AG20443 (cell line): Measurements from ENCODE around the gene MARS2.
"Not testable (repeated sequence)": the region's sequence is repeated elsewhere in the genome, so short reads cannot be mapped to it uniquely, and the experiment has no call there.

Source experiments
- DNase-seq: peaks from one replicate; pipeline ENCODE4 v3.0.0; 2012; ENCODE audit warnings: low spot score, mixed read lengths

Gene MARS2

DNA sequence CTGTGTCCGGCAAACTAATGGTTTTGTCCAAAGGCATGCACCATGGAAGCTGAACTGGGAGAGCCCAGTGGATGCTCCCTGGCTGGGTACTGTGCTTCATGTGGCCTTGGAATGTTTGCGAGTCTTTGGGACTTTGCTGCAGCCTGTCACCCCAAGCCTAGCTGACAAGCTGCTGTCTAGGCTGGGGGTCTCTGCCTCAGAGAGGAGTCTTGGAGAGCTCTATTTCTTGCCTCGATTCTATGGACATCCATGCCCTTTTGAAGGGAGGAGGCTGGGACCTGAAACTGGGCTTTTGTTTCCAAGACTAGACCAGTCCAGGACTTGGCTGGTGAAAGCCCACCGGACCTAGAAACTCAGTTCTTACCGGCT, 1.7 kb downstream of the MARS2 start:
- DNase-seq, result no peak

DNA sequence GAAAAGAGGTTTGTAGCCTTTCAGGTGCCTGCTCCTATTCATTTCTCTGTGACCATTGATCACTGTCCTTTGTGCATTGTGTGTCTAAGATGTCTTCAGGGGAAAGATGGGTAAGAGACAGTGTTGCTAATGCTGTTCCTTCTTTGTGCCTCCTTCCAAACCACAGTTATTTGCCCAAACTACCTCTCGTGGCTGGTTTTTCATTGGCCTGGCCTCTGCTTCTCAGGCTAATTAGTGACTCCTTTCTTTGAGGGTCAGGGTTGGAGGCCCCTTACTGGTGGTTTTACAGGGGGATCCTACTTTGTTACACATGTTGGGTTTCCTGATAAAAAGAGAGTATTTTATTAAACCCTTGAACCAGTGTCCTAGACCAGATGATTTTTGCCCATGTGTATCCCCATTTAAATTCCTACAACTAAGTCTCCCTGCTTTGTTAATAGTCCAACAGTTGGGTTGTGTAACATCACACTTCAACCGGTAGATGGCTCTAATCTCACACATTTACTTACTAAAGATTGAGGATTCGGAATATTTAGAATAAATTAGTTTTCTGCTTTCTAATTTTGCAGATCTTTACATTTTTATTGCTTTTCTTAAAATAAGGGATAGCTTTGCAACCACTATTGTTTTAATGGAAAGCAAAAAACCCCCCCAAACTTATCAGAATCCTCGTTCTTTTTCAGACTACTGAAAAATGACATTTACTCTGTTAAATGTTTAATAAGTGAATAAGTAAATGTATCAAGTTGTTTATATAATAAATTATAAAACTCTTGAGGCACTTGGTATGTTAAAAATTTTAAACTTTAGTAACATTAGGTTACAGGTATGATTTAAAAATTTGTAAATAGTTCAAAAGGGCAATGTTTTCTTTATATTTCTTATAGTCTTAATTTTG, 2.4 kb downstream of the MARS2 start:
- peak; percentile 27 for DNase-seq

DNA sequence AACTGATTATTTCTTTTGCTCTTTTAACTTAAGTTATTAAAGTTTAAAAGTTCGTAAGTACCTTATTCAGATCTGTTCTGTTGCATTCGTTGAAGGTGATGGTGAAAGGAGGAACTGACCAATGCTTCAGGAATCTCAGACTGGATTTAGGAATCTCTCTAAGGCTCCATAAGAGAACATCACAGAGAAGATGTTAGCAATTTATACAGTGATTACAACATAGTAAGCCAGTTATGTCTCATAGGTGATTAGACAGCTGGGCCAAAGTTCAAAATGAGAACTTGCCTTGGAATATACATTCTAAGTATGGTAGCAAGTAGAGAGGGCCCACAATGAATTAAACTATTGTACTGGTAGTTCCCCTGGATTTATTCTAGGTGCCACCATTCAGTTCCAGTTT, 3.2 kb downstream of the MARS2 start:
- peak; percentile 39 for DNase-seq

DNA sequence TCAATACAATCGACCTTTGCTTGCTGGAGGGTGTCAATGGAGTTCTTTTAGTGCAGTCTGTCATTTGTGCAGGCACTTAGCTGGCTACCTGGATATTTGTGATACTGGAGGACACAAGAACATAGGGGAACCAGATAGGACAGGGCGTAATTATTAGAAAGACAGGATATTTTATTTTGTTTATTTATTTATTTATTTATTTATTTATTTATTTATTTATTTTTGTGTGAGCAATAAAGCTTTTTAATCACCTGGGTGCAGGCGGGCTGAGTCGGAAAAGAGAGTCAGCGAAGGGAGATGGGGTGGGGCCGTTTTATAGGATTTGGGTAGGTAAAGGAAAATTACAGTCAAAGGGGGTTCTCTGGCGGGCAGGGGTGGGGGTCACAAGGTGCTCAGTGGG, 4.0 kb downstream of the MARS2 start:
- not testable (repeated sequence) for DNase-seq

DNA sequence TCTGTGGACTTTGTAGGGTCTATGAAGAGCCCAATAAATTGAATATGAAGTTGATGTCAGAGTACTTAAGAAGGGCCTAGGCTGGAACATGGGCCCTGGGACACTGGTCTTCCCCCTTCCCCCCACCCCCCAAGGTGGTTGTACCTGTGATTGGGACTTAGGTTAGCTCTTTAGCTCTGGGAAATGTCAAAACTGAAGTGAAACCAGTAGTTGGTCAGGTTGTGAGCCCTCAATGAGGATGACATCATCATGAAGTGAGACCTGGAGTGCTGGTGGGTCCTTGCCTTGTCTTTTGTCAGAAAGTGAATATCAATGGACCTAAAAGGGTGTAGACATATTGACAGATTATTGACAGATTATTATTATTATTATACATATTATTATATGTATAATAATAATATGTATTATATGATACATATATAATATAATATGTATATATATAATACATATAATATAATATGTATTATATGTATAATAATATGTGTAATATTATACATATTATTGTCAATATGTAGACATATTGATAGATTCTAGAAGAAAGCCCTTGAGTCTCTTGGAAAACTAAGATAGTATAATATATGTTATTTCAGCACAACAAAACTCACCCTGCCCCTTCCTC, 5.4 kb downstream of the MARS2 start:
- no peak for DNase-seq

DNA sequence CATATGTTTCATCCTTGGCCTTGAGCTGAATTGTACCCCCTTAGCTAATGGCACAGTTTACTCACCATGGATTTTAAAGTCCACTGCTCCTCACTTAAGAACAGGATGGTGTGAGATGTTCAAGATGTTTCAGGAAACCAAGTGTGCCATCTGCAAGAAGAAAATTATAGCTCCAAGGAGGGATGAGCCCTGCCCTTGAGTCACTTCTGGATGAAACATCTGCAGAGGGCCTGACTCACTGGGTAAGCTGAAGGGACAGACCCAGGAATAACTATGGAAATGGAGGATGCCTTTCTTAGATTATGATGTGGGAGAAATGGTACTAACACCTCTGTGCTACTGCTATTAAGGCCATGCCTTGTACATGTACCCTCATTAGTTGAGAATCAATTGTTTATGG, 6.4 kb downstream of the MARS2 start:
- DNase-seq, result peak; percentile 37

DNA sequence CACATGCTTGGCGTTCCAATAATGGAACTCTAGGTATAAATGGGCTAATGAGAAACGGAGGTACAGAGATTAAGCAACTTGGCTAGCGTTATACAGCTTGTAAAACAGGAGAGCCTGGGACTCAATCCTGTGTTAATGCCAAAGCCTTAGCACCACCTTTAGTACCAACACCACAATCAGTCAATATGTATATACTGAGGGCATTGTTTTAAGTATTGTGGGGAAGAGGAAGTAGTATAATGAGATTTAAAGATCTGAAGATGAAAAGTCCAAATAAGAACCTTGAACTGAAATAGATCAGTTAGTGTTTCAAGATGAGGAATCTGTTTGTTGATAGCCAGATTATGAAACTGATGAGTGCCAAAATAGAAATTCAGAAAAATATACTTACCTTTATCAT, 8.1 kb downstream of the MARS2 start:
- no peak for DNase-seq

DNA sequence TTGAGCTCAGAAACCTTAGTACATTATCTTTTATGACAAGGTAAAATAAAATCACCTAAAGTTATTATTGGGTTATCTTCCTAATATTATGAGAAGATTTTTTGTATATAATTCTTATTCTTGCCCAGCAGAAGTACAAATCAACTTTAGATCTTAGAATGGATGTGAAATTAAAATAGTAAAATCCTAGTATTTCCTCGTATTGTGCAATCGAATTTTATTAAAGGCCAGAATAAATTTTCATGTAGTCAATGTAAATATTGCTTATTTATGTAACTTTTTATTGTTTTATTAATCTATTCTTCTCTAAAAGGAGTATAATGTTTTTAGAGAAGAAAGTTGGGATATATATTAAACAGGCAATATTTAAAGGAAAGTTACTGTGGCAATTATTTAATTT, 12.7 kb downstream of the MARS2 start:
- DNase-seq, result no peak

DNA sequence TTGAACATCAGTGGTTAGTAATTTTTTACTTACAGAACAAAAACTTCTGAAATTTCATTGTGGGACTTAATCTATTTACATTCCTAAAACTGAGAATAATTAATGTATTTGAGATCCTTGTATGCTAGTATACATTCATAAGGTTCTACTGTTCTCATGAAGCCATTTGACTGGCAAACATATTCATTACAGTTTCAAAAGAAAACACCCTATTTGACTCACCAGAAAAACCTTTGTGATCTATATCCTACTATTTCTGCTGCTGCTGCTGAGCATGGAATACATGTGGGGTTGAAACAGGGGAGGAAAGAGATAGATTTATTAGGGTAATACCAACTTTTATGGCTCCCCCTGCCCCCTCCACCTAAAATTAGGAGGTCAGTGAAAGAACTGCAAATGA, 21.8 kb downstream of the MARS2 start:
- DNase-seq, result no peak

DNA sequence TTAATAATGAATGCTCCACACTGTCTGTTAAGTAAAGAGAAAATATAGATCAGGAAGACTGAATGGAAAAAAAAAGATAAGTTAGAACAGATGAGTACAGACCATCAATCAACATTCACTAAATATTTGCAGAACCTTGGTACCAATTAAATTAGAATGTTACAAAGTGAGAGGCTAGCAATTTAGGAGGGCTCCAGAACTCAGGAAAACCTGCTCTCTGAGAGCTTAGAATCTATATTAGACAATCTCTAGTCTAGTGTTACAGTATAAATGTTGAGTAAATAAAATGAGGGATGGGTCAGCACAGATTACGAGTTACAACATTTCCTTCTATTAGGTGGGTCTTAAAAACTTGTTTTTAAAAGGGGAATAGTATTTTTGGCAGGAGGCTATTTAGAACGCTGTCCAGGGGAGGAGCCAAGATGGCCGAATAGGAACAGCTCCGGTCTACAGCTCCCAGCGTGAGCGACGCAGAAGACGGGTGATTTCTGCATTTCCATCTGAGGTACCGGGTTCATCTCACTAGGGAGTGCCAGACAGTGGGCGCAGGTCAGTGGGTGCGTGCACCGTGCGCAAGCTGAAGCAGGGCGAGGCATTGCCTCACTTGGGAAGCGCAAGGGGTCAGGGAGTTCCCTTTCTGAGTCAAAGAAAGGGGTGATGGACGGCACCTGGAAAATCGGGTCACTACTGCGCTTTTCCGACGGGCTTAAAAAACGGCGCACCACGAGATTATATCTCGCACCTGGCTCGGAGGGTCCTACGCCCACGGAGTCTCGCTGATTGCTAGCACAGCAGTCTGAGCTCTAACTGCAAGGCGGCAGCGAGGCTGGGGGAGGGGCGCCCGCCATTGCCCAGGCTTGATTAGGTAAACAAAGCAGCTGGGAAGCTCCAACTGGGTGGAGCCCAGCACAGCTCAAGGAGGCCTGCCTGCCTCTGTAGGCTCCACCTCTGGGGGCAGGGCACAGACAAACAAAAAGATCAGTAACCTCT, 23.7 kb downstream of the MARS2 start:
- DNase-seq, result not testable (repeated sequence)

DNA sequence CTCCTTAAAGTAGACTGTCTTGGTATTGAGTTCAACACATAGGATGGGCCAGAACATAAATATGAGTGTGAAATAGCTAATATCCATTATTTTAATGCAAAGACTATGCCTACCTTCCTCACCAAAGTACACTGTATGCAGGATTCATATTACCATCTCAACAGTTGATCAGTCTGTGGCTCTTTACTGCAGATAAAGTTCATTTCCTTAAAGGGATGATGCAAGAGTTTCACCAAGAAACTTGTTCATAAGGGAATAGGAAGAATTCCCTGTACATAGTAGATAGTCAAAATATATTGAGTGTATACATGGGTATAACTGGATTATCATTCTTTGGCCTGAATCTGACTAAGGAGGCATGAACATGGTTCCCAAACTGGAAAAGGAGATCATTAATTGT, 35.0 kb downstream of the MARS2 start:
- DNase-seq, result no peak
